SK-N-MC (cell line): ENCODE measurements around the gene GPR150.

ENCODE experiments used
- EZH2 ChIP-seq: fragments of 200-600 bp; sonication (generic); IDR thresholded peaks from one replicate; pipeline ENCODE4 v1.6.1; 2017; ENCODE audit warnings: antibody characterized with exemption
- POLR2AphosphoS5 ChIP-seq: IDR thresholded peaks from 2 replicates; pipeline ENCODE4 v1.6.1; 2012; ENCODE audit warnings: mild to moderate bottlenecking, low read depth, low read length, borderline replicate concordance

GRCh38 chr5:95591490-95591901, 28.4 kb upstream of the GPR150 start:
- TF ChIP-seq EZH2 (no peak), POLR2AphosphoS5 (no peak)
